HepG2 (cell line): Measurements from ENCODE around the gene DLX5. TPM values are rescaled to one million over a fixed set of nuclear protein-coding genes. Genes with fewer than 3 reads are reported as not detected.

Experiments
- AGO2 ChIP-seq: fragments of 200-400 bp; formaldehyde crosslinking; optimal IDR thresholded peaks from 2 replicates; pipeline ENCODE3; 2017; ENCODE audit warnings: mild to moderate bottlenecking, low read depth, low read length, moderate library complexity
- CAMTA2 ChIP-seq: sonication (generic); formaldehyde crosslinking; IDR thresholded peaks from 2 replicates; pipeline ENCODE4 v1.4.0; 2020; ENCODE audit warnings: mild to moderate bottlenecking, missing genetic modification reagents, borderline replicate concordance
- DPF2 ChIP-seq: sonication (generic); formaldehyde crosslinking; IDR thresholded peaks from 2 replicates; pipeline ENCODE4 v1.4.0; 2020; ENCODE audit warnings: mild to moderate bottlenecking, low read depth, missing genetic modification reagents, borderline replicate concordance
- HNRNPL ChIP-seq: fragments of 200-400 bp; formaldehyde crosslinking; IDR thresholded peaks from 2 replicates; pipeline ENCODE4 v1.6.1; 2017; ENCODE audit warnings: mild to moderate bottlenecking, low read depth, low read length
- HOXD1 ChIP-seq: sonication (generic); formaldehyde crosslinking; IDR thresholded peaks from 2 replicates; pipeline ENCODE4 v1.5.0; 2020; ENCODE audit warnings: missing genetic modification reagents
- MAZ ChIP-seq, 2 experiments: sonication (generic) in 1 of 2; formaldehyde crosslinking in 1 of 2; IDR thresholded peaks; 2 replicates each; pipeline versions ENCODE4 v1.5.0 to v1.6.1; 2012 to 2020; ENCODE audit warnings: low read depth in 2 of 2, mild to moderate bottlenecking in 2 of 2, borderline replicate concordance in 1 of 2, improper control_type of control experiment in 1 of 2, low read length in 1 of 2, missing genetic modification reagents in 1 of 2, moderate library complexity in 1 of 2
- NFE2L2 ChIP-seq: fragments of 150-350 bp; IDR thresholded peaks from 2 replicates; pipeline ENCODE4 v1.6.1; 2014; ENCODE audit warnings: low read length
- NR3C1 ChIP-seq: sonication (generic); formaldehyde crosslinking; IDR thresholded peaks from 2 replicates; pipeline ENCODE4 v1.4.0; 2020; ENCODE audit warnings: missing genetic modification reagents
- PRPF4 ChIP-seq: fragments of 200-400 bp; formaldehyde crosslinking; IDR thresholded peaks from 2 replicates; pipeline ENCODE4 v1.6.1; 2016; ENCODE audit warnings: low read length, low read depth; ENCODE audit not compliant: poor library complexity, severe bottlenecking
- RAD51 ChIP-seq: fragments of 450-650 bp; IDR thresholded peaks from 2 replicates; pipeline ENCODE4 v1.6.1; 2016; ENCODE audit warnings: borderline replicate concordance
- YY1 ChIP-seq: IDR thresholded peaks from 2 replicates; pipeline ENCODE4 v1.6.1; 2011; ENCODE audit warnings: low read length, low read depth, moderate library complexity, mild to moderate bottlenecking; ENCODE audit not compliant: insufficient read depth, insufficient replicate concordance
- ZBTB33 ChIP-seq: sonication (generic); formaldehyde crosslinking; IDR thresholded peaks from 2 replicates; pipeline ENCODE4 v1.4.0; 2020; ENCODE audit warnings: missing genetic modification reagents
- ZNF138 ChIP-seq: sonication (generic); formaldehyde crosslinking; IDR thresholded peaks from 2 replicates; pipeline ENCODE4 v1.5.0; 2020; ENCODE audit warnings: mild to moderate bottlenecking, low read depth, missing genetic modification reagents
- ZNF256 ChIP-seq: sonication (generic); formaldehyde crosslinking; conservative IDR thresholded peaks from 2 replicates; pipeline ENCODE4 v1.4.0; 2020; ENCODE audit warnings: missing genetic modification reagents
- ZNF451 ChIP-seq: sonication (generic); formaldehyde crosslinking; IDR thresholded peaks from 2 replicates; pipeline ENCODE4 v1.5.0; 2020; ENCODE audit warnings: mild to moderate bottlenecking, missing genetic modification reagents
- polyA plus RNA-seq, 8 experiments: library from polyadenylated mRNA; depleted of rRNA in 3 of 8; stranded (reverse) in 7 of 8; unstranded in 1 of 8; fragments of >200 nt; fragmentation: Illumina TruSeq in 4 of 8; extraction: Trizol in 4 of 8; gene quantifications; 2 replicates each; pipeline versions ENCODE4 v1.2.1 to v1.2.3, GENCODE V29; 2011 to 2016; ENCODE audit warnings: low read depth in 4 of 8, missing spikeins in 1 of 8, mixed read lengths in 1 of 8; ENCODE audit not compliant: insufficient read depth in 1 of 8
- total RNA-seq, 5 experiments: library from RNA; depleted of rRNA; stranded (reverse); fragments of >200 nt; fragmentation: Illumina TruSeq; extraction: Trizol; gene quantifications; 2 replicates each; pipeline ENCODE4 v1.2.3, GENCODE V29; 2016; ENCODE audit warnings: low read depth in 1 of 5
- TF ChIP-seq, protein P1 (sequence below): sonication (generic); formaldehyde crosslinking; IDR thresholded peaks from 2 replicates; pipeline ENCODE4 v1.4.0; 2020; ENCODE audit warnings: mild to moderate bottlenecking, missing genetic modification reagents
- TF ChIP-seq, protein P2 (sequence below): IDR thresholded peaks from 2 replicates; pipeline ENCODE4 v1.6.1; 2012; ENCODE audit warnings: low read depth, low read length, improper control_type of control experiment

Gene DLX5
- total and polyA plus RNA-seq, 2 of the 13 experiments (the other 11 are each of a cell fraction or from before 2014, with no cell fraction given) = not detected

GRCh38 chr7:97006055-97006815 lies 18.4 kb downstream of the DLX5 start (continued):
- TF ChIP-seq, protein P1, sequence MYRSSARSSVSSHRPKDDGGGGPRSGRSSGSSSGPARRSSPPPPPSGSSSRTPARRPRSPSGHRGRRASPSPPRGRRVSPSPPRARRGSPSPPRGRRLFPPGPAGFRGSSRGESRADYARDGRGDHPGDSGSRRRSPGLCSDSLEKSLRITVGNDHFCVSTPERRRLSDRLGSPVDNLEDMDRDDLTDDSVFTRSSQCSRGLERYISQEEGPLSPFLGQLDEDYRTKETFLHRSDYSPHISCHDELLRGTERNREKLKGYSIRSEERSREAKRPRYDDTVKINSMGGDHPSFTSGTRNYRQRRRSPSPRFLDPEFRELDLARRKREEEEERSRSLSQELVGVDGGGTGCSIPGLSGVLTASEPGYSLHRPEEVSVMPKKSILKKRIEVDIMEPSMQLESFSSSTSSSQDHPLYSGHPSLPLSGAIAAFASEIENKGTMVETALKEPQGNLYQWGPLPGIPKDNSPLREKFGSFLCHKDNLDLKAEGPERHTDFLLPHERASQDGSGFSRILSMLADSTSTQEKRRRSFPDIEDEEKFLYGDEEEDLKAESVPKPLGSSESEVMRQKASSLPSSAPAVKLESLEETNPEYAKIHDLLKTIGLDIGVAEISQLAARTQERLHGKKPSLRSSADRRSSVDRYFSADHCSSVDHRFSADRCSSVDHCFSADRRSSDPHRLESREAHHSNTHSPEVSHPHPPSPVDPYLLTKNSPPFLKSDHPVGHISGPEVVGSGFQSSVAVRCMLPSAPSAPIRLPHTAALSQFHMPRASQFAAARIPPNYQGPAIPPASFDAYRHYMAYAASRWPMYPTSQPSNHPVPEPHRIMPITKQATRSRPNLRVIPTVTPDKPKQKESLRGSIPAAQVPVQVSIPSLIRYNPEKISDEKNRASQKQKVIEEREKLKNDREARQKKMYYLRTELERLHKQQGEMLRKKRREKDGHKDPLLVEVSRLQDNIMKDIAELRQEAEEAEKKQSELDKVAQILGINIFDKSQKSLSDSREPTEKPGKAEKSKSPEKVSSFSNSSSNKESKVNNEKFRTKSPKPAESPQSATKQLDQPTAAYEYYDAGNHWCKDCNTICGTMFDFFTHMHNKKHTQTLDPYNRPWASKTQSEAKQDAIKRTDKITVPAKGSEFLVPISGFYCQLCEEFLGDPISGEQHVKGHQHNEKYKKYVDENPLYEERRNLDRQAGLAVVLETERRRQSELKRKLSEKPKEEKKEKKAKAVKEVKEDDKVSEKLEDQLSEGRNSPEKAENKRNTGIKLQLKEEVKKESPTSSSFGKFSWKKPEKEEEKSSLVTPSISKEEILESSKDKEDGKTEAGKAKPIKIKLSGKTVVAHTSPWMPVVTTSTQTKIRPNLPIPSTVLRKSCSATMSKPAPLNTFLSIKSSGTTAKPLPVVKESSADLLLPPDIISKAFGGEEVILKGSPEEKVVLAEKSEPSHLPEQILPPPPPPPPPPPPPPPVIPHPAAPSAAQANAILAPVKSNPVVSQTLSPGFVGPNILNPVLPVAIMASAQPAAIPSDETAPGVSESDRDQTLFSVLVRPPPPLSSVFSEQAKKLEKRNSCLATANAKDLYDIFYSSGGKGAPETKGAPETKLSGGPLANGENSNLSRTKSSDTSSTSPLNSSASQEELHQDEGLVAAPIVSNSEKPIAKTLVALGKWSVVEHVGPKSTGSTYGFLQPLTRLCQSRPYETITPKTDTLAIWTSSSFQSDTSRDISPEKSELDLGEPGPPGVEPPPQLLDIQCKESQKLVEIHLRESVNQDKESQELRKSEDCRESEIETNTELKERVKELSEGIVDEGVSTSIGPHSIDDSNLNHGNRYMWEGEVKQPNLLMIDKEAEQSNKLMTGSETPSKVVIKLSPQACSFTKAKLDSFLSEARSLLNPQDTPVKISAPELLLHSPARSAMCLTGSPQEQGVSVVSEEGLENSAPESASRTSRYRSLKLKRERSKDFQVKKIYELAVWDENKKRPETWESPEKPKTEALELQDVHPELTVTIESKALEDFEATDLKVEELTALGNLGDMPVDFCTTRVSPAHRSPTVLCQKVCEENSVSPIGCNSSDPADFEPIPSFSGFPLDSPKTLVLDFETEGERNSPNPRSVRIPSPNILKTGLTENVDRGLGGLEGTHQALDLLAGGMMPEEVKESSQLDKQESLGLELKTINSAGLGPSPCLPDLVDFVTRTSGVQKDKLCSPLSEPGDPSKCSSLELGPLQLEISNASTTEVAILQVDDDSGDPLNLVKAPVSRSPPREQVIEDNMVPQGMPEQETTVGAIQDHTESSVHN = no peak
- TF ChIP-seq CAMTA2 = no peak
- no peak for TF ChIP-seq ZNF256
- TF ChIP-seq HNRNPL = 0 out of 2 replicates have a peak, but pooled peaks have one; percentile 17
- no peak for TF ChIP-seq NR3C1 (CRISPR knock-in tag)
- 0 out of 2 replicates have a peak, but pooled peaks have one; percentile 23 for TF ChIP-seq MAZ (IDR thresholded peaks at IDR 0.05; ENCODE audit: borderline replicate concordance, low read depth, low read length)
- TF ChIP-seq MAZ (CRISPR knock-in tag; IDR thresholded peaks at IDR 0.05; ENCODE audit: low read depth) = peak; percentile 80; the same call in 1 of the 2 replicates
- TF ChIP-seq YY1 = no peak
- TF ChIP-seq, protein P2, sequence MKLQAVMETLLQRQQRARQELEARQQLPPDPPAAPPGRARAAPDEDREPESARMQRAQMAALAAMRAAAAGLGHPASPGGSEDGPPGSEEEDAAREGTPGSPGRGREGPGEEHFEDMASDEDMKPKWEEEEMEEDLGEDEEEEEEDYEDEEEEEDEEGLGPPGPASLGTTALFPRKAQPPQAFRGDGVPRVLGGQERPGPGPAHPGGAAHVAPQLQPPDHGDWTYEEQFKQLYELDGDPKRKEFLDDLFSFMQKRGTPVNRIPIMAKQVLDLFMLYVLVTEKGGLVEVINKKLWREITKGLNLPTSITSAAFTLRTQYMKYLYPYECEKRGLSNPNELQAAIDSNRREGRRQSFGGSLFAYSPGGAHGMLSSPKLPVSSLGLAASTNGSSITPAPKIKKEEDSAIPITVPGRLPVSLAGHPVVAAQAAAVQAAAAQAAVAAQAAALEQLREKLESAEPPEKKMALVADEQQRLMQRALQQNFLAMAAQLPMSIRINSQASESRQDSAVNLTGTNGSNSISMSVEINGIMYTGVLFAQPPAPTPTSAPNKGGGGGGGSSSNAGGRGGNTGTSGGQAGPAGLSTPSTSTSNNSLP = no peak
- TF ChIP-seq NFE2L2 = no peak
- TF ChIP-seq ZNF138 (CRISPR knock-in tag) = no peak
- TF ChIP-seq ZBTB33 (CRISPR knock-in tag) = no peak
- no peak for TF ChIP-seq PRPF4
- TF ChIP-seq AGO2 = peak; percentile 53
- TF ChIP-seq HOXD1 (CRISPR knock-in tag) = no peak
- no peak for TF ChIP-seq DPF2 (CRISPR knock-in tag)
- no peak for TF ChIP-seq RAD51
- TF ChIP-seq ZNF451 (CRISPR knock-in tag) = no peak
